HG03196 (cell line): Measurements from ENCODE around the gene MARCKSL1.
"Not testable (repeated sequence)": the region's sequence is repeated elsewhere in the genome, so short reads cannot be mapped to it uniquely, and the experiment has no call there.

Source experiments
- ATAC-seq: cut with Tn5 transposase; IDR thresholded peaks from one replicate; pipeline ENCODE4 v1.9.1; 2021; ENCODE audit not compliant: unreplicated experiment

MARCKSL1 gene, protein sequence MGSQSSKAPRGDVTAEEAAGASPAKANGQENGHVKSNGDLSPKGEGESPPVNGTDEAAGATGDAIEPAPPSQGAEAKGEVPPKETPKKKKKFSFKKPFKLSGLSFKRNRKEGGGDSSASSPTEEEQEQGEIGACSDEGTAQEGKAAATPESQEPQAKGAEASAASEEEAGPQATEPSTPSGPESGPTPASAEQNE

DNA sequence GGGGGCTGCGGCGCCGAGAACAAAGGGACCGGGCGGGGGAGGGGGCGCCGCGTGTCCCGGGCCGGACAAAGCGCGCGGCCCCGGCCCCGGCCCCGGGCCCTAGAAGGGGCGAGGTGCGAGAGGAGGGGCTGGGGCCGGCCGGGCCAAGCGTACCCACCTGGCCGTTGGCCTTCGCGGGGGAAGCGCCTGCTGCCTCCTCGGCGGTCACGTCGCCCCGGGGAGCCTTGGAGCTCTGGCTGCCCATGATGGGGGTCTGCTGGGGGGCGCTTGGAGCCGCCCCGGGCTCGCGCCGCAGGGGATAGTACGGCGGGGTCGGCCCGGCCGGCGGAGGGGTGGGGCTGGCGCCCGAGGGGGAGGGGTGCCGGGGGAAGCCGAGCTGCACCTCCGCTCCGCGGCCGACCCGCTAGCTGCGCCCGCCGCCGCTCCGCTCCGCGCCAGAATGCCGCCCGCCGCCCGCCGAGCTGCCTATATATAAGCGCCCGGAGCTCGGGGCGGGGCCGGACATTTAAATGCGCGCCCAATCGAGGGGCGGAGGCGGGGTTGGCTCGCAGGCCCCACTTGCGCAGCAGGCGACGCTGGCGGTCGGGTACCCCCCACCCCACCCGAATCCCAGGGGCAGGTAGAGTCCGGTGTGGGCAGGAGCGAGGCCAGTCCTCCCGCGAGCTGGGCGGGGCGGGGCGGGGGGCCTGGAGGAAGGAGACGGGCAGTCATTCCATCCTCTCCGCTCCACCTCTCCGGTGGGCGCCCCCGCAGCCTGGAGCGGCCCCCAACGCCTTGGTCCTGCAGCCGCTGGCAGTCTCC is at the start of gene MARCKSL1:
Gene MARCKSL1, minus strand, starts transcription at position 444 of the 801 bp plus-strand sequence. Its CDS starts 200 bp downstream, at position 244.
- ATAC-seq = peak; percentile 35

DNA sequence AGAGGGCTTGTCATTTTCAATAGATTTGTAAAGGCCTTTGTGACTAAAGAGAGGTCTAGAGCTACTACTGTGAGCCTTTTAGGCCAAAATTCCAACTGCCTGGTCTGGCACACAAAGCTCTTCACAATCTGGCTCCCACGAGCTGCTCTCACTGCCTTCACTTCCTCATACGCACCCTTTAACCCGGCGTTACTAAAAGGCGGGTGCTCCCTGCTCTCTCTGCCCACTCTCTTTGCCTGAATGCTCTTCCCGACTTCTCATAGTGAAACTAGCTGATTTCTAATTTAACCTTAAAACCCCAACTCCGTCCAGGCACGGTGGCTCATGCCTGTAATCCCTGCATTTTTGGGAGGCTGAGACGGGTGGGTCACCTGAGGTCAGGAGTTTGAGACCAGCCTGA is 44.0 kb upstream of the MARCKSL1 start:
- no peak for ATAC-seq

DNA sequence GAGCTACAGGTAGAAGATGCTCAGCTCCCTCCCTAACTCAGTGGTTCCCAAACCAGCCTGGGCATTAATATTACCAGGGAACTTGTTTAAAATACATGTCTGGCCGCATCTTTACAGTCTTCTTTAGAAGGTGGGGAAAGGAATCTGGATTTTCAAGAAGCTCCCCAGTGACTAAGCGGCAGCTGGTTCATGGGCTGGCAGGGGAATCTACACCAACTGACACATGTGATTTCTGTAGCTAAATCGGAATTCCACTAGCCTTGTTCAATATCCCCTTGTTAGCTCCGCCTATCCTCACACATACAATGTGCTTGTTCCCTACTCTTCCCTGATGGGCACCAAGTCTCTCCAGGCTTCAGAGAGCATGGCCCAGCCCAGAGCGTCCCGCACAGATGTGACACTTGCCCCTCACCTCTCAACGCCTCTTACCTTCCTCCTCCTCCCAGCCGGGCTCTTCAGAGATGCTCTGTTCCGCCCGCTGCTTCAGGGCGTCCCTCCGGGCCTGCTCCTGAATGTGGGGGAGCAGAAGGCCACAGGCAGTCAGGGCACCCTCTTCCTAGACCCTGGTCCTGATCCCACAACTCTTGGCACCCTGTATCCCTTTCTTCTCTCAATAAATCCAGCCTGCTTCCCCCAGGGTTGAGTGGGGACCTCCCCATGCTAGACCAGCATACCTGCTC is 41.6 kb upstream of the MARCKSL1 start:
- no peak for ATAC-seq

DNA sequence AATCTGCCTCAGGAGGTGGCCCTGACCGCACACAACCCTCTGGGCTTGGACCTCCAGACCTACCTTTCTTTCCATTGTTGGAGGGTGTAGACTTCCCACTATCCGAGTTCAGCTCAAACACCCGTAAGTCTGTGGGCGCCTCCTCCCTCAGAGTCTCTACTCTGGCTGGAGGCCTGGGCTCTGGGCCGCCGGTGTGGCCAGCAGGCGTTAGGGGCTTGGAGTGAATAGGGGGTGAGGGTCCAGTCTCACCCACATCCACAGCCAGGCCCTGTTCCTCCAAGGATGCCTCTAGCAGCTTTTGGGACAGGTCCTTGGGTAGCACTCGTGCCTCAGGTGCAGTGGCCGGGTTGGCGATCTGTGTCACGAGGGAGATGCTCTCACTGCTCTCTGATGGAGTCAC is 40.2 kb upstream of the MARCKSL1 start:
- ATAC-seq = no peak

DNA sequence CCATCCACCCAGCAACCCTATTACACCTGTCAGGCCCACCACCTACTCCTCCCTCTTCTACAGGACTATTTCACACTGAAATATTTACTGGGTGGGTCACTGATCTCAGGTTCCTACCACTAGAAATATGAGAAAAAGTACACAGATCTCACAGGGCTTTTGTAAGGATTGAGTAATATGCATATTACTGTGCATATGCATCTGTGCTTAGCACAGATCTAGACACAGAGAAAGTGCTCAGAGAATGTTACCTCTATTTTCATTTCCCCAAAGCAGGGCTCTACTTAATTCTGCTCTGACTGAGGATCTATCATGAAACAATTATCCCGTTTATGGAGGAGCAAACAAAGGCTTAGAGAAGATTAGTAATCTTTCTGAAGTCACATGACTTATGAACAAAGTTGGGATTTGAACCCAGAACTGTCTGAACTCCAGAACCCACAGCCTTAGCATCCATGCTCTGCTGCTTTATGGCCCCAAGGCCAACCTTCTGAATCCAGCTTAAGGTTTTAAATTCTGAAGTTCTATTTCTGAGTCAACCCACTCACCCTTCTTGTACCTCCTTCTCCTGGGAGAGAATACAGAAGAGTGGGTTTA is 38.1 kb upstream of the MARCKSL1 start:
- ATAC-seq = no peak

DNA sequence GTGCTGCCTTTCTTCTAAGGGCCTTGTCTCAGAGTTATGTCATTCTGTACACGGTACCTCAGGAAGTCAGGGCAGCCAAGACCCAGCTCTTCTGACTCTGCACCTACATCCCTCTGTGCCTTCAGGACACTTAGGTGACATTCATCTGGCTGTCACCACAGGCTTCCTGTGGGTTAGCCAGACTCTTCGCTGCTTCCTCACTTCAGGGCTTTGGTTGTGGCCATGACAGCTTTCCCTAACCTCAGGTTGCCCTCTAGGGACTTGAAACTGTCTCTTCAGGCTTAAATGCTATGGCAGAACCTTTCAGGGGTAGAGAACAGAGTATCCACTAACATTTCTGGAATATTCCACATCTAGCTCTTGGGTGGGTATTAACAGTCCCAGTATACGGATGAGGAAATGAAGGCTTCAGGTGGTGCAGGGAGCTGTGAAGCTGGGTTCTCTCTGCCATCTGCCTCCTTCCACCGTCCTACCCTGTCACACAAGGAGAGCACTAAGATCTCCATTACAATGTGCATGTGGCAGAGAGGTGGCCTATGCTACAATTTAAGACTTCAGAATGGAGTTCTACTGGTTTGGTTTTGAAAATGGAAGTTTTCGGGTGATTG is 36.2 kb upstream of the MARCKSL1 start:
- no peak for ATAC-seq

DNA sequence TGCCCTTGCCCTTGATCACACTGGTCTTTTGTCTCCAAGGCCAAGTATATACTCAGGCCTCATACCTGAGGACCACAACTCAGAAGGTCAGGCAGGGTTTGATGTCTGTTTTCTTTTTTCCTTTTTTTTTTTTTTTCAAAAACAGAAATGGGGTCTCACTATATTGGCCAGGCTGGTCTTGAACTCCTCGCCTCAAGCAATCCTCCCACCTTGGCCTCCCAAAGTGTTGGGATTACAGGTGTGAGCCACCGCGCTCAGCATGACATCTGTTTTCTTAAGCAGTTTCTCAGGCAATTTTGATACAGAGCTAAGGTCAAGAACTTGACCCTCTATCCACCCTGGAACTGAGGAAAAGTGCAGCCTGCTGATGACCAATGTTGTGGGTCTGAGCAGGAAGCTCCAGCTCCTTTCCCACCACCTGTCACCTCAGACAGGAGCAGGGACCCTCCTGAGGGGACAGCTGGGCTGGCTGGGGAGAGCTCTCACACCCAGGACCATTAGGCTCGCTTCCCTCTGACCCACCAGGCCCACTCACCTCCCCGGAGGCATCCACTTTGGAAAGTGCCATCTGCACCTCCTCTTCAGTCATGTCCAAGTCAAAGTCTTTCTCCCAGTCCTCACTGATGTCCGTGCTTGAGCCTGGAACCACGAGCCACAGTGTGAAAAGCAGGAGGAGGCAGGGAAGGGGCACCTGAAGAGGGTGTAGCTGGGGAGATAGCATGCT is 32.0 kb upstream of the MARCKSL1 start:
- ATAC-seq = no peak

DNA sequence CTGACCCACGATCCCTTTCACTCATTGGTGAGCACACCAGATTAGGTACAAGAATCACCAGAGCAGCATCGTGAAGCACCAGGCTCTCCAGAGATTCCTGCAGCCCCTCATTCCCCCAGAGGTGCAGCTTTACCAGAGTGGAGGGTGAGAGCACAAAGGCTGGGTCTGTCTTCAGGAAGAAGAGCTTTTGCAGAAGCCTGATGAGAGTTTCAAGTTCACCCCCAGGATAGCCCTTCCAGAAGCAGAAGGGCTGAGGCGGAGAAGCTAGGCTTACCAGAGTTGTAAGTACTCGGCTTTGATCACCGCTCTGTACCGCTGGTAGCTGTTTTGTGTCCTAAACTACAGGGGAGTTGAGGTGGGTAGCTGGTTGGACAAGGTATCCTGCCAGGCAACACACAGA is 29.4 kb upstream of the MARCKSL1 start:
- no peak for ATAC-seq

DNA sequence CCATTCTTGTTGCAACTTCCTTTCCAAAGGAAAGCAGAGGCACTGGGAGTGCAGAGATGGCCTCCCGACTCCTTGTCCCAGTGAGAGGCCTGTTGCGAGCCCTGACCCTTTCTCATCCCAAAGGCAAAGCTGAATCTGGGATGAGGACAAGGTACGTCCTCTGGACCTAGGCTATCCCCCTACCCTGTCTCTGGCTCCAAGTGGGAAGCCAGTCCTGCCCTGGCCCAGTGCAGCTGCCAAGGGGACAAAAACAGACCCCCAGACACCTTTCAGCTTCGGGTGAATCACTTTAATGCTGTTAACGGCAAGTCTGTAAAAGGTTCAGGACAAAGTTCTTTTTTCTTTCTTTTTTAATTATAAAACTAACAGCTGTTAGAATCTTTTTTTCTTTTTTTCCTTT is 28.8 kb upstream of the MARCKSL1 start:
- no peak for ATAC-seq

DNA sequence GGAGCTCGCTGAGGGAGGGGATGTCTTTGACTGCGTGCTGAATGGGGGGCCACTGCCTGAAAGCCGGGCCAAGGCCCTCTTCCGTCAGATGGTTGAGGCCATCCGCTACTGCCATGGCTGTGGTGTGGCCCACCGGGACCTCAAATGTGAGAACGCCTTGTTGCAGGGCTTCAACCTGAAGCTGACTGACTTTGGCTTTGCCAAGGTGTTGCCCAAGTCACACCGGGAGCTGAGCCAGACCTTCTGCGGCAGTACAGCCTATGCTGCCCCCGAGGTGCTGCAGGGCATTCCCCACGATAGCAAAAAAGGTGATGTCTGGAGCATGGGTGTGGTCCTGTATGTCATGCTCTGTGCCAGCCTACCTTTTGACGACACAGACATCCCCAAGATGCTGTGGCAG is 27.7 kb upstream of the MARCKSL1 start:
- no peak for ATAC-seq

DNA sequence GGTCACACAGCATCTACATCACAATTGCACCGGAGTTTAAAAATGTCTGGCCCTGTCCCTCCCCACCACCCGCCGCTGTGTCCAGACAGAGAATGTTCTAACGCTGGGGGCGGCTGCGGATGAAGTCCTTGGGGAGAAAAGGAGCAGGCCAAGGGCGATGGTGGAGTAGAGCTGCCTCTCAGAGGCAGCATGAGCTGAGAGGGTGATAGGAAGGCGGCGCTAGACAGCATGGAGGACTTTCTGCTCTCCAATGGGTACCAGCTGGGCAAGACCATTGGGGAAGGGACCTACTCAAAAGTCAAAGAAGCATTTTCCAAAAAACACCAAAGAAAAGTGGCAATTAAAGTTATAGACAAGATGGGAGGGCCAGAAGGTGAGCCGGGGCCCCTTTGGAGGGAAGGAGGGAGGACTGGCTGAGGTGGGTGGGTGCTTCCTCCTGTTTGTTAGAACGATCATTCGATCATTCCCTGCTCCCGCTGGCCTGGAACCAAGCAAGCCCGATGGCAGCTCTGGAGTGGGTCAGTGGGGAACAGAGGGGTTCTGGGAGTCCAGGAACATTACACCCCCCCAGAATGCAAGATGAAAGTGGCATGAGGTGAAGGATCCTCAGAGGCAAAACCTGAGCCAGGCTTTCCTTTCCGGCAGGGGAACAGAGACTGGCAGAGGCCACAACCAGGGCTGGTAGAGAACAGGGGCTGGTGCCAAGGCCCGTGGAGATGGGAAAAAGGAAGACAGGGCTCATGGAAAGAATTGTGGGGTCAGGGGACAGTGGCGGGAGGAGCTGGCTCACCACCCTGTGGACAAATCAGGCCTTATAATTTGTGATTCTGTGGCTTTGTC is 26.7 kb upstream of the MARCKSL1 start, which contains the start of the genes FAM229A and TSSK3:
Gene FAM229A, minus strand, starts transcription at position 12 of the 840 bp plus-strand sequence. CDS start 394 bp downstream, outside the sequence.
Gene TSSK3, plus strand, starts transcription at position 66 of the 840 bp plus-strand sequence. Its CDS starts 163 bp downstream, at position 229.
- no peak for ATAC-seq

DNA sequence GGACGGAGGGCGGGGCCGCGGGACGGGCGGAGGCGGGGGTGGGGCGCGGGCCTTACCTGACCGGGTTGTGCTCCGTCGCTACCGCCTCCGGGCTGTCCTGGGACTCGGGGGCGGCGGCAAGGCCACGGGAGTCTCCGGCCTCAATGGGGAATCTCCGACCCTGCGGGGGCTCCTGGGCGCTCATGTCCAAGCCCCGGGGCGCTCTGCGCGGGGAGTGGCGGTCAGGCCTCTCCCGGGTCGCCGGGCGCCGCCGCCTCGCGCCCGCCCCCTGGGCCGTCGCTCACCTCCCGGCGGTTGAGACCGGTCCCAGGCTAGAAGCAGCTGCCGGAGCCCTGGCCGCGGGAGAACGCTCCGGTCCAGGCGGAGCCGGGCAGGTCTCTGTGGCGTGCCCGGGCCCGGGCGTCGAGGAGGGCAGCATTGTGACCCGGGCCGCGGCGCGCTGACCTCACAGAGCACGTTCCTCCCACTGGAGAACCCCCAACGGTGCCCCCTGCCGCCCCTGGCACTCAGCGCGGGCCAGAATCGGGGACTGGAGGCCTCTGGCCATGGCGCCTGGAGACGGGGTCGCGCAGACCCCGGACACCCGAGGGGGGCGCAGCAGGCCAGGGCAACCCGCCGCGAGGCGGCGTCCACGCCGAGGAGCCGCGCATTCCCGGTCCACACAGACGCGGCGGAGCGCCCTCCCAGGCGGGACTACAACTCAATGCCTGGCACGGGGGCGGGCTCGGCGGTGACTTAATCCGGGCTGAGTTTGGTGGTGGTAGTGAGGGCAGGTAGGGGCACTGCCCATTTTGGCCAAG is 25.8 kb upstream of the MARCKSL1 start:
- ATAC-seq = no peak

DNA sequence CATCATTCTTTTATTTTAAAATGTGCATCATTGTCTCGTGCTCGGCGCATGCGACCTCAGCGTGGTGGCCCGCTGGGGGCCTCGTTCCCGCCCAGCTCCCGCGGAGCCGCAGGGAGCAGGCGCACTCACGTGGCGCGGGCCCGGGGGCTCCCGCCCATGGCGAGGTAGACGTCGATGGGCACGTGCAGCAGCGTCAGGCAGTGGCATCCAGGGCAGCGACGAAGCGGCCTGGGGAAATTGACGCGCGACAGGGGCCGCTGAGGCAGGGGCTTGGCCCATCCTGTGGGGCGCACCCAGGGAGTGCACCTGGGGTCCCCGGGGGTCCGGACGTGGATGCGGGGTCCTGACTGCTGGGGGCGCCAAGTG is 25.3 kb upstream of the MARCKSL1 start:
- ATAC-seq = no peak

DNA sequence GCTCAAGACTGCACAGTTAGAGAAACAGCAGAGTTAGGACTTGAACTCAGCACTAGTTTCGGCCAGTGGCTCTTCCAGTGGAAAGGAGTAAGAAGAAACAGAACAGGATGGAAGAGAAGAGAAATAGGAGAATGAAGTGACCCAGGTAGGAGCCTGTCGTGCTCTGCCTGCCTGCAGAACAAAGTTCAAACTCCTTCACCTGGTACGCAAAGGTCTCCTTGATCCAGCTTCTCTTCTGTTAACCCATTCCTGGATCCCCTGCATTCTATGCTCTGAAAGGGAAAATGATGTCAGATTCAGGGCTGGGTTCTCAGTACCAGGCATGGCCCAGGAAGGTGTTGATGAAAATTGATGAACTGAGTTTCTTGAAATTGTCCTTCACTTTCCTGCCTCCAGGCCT is 22.4 kb upstream of the MARCKSL1 start:
- ATAC-seq = no peak

DNA sequence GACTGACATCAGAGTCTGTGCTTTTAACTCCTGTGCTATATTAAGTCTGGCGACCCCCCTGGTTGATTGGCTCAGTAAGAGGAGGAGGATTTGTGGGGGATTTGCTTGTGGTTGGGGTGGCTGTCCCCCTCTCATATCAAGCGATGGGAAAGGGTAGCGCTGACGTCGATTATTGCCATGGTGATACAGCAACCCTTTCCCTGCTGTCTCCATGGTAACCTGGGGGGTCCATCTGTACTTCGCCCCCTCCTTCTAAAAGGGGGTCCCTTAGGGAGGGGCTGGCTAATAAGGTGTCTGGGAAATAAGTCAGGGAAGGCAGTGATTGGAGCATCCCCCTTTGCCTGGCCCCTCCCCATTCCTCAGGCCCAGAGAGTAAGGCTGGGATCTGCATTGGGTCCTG is 21.6 kb upstream of the MARCKSL1 start:
- ATAC-seq = no peak

DNA sequence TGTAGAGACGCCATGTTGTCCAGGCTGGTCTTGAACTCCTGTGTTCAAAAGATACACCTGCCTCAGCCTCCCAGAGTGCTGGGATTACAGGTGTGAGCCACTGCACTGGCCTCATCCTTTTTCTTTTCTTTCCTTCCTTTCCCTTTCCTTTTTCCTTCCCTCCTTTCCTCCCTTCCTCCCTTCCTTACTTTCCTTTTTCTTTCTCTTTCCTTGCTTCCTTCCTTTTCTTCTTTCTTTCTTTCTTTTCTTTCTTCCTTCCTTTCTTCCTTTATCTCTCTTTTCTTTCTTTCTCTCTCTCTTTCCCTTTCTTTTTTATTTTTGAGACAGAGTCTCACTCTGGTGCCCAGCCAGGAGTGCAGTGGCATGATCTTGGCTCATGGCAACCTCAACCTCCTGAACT is 20.4 kb upstream of the MARCKSL1 start:
- no peak for ATAC-seq

DNA sequence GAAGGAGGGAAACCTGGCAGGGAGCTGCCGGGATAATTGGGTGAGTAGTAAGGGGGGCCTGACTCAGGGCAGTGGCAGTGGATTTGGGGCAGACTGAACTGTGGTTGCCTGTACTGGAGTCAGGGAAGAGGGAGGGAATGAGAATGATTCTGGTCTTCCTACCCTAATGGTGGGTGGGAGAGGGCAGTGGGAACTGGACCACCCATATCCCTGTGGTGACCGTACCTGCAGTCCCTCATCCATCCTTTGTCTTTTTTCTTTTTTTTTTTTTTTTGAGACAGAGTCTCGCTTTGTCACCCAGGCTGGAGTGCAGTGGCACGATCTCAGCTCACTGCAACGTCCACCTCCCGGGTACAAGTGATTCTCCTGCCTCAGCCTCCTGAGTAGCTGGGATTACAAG is 19.7 kb upstream of the MARCKSL1 start:
- ATAC-seq = not testable (repeated sequence)

DNA sequence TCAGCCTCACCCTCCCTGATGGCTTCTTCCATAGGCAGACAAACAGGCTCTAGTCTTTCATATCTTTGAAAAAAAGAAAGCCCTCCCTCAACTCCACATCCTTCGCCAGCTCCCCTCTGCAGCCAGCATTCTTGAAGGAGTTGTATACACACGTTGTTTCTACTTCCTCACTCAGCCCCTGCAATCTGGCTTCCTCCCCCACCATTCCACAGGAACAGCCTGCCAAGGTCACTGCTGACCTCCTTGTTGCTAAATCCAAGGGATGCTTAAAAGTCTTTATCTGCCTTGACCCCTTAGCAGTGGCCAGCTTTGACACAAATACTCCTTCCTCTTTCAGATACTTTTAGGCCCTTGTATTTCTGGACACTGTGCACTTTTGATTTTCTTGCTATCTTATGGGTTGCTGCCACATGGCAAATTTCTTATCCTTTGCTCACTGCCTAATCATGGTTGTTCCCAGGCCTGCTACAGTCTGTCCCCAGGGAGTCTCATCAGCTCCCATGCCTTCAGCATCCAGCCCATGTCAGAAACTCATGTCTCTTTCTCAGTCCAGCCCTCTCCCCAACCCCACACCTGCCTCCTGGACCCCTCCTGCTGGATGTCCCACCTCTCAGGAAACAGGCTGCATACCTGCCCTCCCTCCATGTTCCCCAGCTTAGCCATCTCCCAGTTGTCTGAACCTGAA is 18.0 kb upstream of the MARCKSL1 start:
- ATAC-seq = no peak
